Measurements from ENCODE around the gene TBXAS1. TPM values are rescaled to one million over a fixed set of nuclear protein-coding genes. Genes with fewer than 3 reads are reported as not detected.

TBXAS1 gene
- total RNA-seq, 2 experiments from 2014 or later = 5.5 to 6.0 TPM

GRCh38 chr7:140025814-140026433 lies 196.9 kb downstream of the TBXAS1 start:
- TF ChIP-seq CTCF (IDR thresholded peaks at IDR 0.05) = no peak
- H3K4me1 ChIP-seq (ENCODE audit: insufficient read depth, low read length) = no peaks in the 10 kb centered on the region
- no peak overlapping the region for H3K27ac ChIP-seq (ENCODE audit: low read depth in 1 of 2, low read length in 2 of 2)
- H3K4me1 Mint-ChIP-seq (ENCODE audit: low read depth) = peaks cover 7% of the 10 kb centered on the region
- no peaks in the 10 kb centered on the region for H3K27me3 ChIP-seq (ENCODE audit: control insufficient read depth in 1 of 2, insufficient read depth in 2 of 2, low read length in 2 of 2)
- no peaks in the 10 kb centered on the region for H3K9me3 ChIP-seq (ENCODE audit: control insufficient read depth in 1 of 2, insufficient read depth in 1 of 2, low read length in 2 of 2)
- ATAC-seq (ENCODE audit: poor library complexity) (no peak), DNase-seq (no peak)
- peaks cover 65% of the 10 kb centered on the region for H3K36me3 ChIP-seq (ENCODE audit: insufficient read depth, low read length)
- H3K27ac Mint-ChIP-seq = no peak overlapping the region
- H3K9me3 Mint-ChIP-seq = no peaks in the 10 kb centered on the region
- CTCF ChIA-PET = no interaction called here
- no peaks in the 10 kb centered on the region for H3K27me3 Mint-ChIP-seq
- no peak overlapping the region for H3K4me3 Mint-ChIP-seq
- POLR2A ChIA-PET = no interaction called here
- no peak overlapping the region for H3K4me3 ChIP-seq (ENCODE audit: low read length)
- intact Hi-C loops (cut with DNase I, micrococcal nuclease) = no loop called here
- H3K36me3 Mint-ChIP-seq (ENCODE audit: low read depth) = peaks cover 92% of the 10 kb centered on the region

- ChIA-PET CTCF (no interaction called here), POLR2A (no interaction called here)
- H3K4me3 Mint-ChIP-seq = no peak overlapping the region
- no peaks in the 10 kb centered on the region for H3K4me1 ChIP-seq (ENCODE audit: insufficient read depth, low read length)
- no peak for TF ChIP-seq CTCF (IDR thresholded peaks at IDR 0.05)
- no peak overlapping the region for H3K27ac Mint-ChIP-seq
- peaks cover 7% of the 10 kb centered on the region for H3K4me1 Mint-ChIP-seq (ENCODE audit: low read depth)
- H3K4me3 ChIP-seq (ENCODE audit: low read length) = no peak overlapping the region
- intact Hi-C loops (cut with DNase I, micrococcal nuclease) = no loop called here
- H3K9me3 ChIP-seq (ENCODE audit: control insufficient read depth in 1 of 2, insufficient read depth in 1 of 2, low read length in 2 of 2) = no peaks in the 10 kb centered on the region
- H3K36me3 Mint-ChIP-seq (ENCODE audit: low read depth) = peaks cover 98% of the 10 kb centered on the region
- no peak overlapping the region for H3K27ac ChIP-seq (ENCODE audit: low read depth in 1 of 2, low read length in 2 of 2)
- H3K36me3 ChIP-seq (ENCODE audit: insufficient read depth, low read length) = peaks cover 65% of the 10 kb centered on the region
- no peaks in the 10 kb centered on the region for H3K9me3 Mint-ChIP-seq
- no peak for DNase-seq
- H3K27me3 Mint-ChIP-seq = no peaks in the 10 kb centered on the region
- H3K27me3 ChIP-seq (ENCODE audit: control insufficient read depth in 1 of 2, insufficient read depth in 2 of 2, low read length in 2 of 2) = no peaks in the 10 kb centered on the region
- ATAC-seq (ENCODE audit: poor library complexity) = no peak
These were observed 197.9 kb downstream of the TBXAS1 start for GRCh38 chr7:140026935-140027334.

- POLR2A ChIA-PET = no interaction called here
- no peak for ATAC-seq (ENCODE audit: poor library complexity)
- Mint-ChIP-seq H3K27ac (no peak overlapping the region), H3K27me3 (no peaks in the 10 kb centered on the region), H3K9me3 (no peaks in the 10 kb centered on the region), H3K4me3 (no peak overlapping the region), H3K4me1 (ENCODE audit: low read depth) (peaks cover 13% of the 10 kb centered on the region), H3K36me3 (ENCODE audit: low read depth) (peaks cover 98% of the 10 kb centered on the region)
- Histone ChIP-seq H3K4me1 (ENCODE audit: insufficient read depth, low read length) (no peaks in the 10 kb centered on the region), H3K9me3 (ENCODE audit: control insufficient read depth in 1 of 2, insufficient read depth in 1 of 2, low read length in 2 of 2) (no peaks in the 10 kb centered on the region), H3K27me3 (ENCODE audit: control insufficient read depth in 1 of 2, insufficient read depth in 2 of 2, low read length in 2 of 2) (no peaks in the 10 kb centered on the region), H3K27ac (ENCODE audit: low read depth in 1 of 2, low read length in 2 of 2) (no peak overlapping the region), H3K36me3 (ENCODE audit: insufficient read depth, low read length) (peaks cover 57% of the 10 kb centered on the region), H3K4me3 (ENCODE audit: low read length) (no peak overlapping the region)
- CTCF ChIA-PET = no interaction called here
- intact Hi-C loops (cut with DNase I, micrococcal nuclease) = no loop called here
- no peak for TF ChIP-seq CTCF (IDR thresholded peaks at IDR 0.05)
- no peak for DNase-seq
These were observed 198.8 kb downstream of the TBXAS1 start for GRCh38 chr7:140027858-140028257.
